Fibroblast of peridontal ligament (primary cell): ENCODE results near the gene NOB1.
"Not testable (repeated sequence)": the region's sequence is repeated elsewhere in the genome, so short reads cannot be mapped to it uniquely, and the experiment has no call there.

ENCODE experiments used
- DNase-seq: peaks from one replicate; pipeline ENCODE4 v3.0.0-alpha.2; 2010; ENCODE audit errors: extremely low read depth

The NOB1 gene

GRCh38 chr16:69754469-69755310 lies at the start of gene NOB1:
NOB1 (minus strand) TSS chr16:69754926; CDS start chr16:69754910, 16 bp downstream.
- DNase-seq, result peak; percentile 96

- peak; percentile 69 for DNase-seq
These were observed 49.6 kb upstream of the NOB1 start for GRCh38 chr16:69804297-69804696.

GRCh38 chr16:69799611-69800031 lies 44.9 kb upstream of the NOB1 start:
- peak; percentile 68 for DNase-seq

GRCh38 chr16:69798466-69798865 lies 43.7 kb upstream of the NOB1 start:
- peak; percentile 60 for DNase-seq

GRCh38 chr16:69796285-69797118 lies 41.8 kb upstream of the NOB1 start:
- peak; percentile 87 for DNase-seq

- peak; percentile 24 for DNase-seq
These were observed 39.8 kb upstream of the NOB1 start for GRCh38 chr16:69794486-69794885.

GRCh38 chr16:69793526-69793925 lies 38.8 kb upstream of the NOB1 start:
- no peak for DNase-seq

- not testable (repeated sequence) for DNase-seq
These were observed 36.7 kb upstream of the NOB1 start for GRCh38 chr16:69791391-69791847.

- no peak for DNase-seq
These were observed 33.2 kb upstream of the NOB1 start for GRCh38 chr16:69787883-69788282.

GRCh38 chr16:69784586-69784985 lies 29.9 kb upstream of the NOB1 start:
- DNase-seq, result no peak

GRCh38 chr16:69781118-69781517 lies 26.4 kb upstream of the NOB1 start:
- DNase-seq, result no peak

GRCh38 chr16:69779724-69780123 lies 25.0 kb upstream of the NOB1 start:
- DNase-seq, result no peak

GRCh38 chr16:69775563-69775962 lies 20.8 kb upstream of the NOB1 start:
- no peak for DNase-seq

GRCh38 chr16:69773260-69773947 lies 18.7 kb upstream of the NOB1 start:
- no peak for DNase-seq

- no peak for DNase-seq
These were observed 16.9 kb upstream of the NOB1 start for GRCh38 chr16:69771651-69771967.

GRCh38 chr16:69769404-69769803 lies 14.7 kb upstream of the NOB1 start:
- DNase-seq, result no peak

GRCh38 chr16:69768666-69769065 lies 13.9 kb upstream of the NOB1 start:
- no peak for DNase-seq

- no peak for DNase-seq
These were observed 12.9 kb upstream of the NOB1 start for GRCh38 chr16:69767459-69768229.

GRCh38 chr16:69763599-69763942 lies 8.8 kb upstream of the NOB1 start:
- DNase-seq, result no peak

GRCh38 chr16:69762814-69763598 lies 8.3 kb upstream of the NOB1 start:
- DNase-seq, result peak; percentile 56
